ENCODE data around the gene TMEM9B.
"Not testable (repeated sequence)": the region's sequence is repeated elsewhere in the genome, so short reads cannot be mapped to it uniquely, and the experiment has no call there.

TMEM9B gene

GRCh38 chr11:8937659-8938058 lies 26.6 kb downstream of the TMEM9B start:
- H3K4me3 ChIP-seq (ENCODE audit: low read depth, low read length), result no peak overlapping the region
- TF ChIP-seq, protein P1, sequence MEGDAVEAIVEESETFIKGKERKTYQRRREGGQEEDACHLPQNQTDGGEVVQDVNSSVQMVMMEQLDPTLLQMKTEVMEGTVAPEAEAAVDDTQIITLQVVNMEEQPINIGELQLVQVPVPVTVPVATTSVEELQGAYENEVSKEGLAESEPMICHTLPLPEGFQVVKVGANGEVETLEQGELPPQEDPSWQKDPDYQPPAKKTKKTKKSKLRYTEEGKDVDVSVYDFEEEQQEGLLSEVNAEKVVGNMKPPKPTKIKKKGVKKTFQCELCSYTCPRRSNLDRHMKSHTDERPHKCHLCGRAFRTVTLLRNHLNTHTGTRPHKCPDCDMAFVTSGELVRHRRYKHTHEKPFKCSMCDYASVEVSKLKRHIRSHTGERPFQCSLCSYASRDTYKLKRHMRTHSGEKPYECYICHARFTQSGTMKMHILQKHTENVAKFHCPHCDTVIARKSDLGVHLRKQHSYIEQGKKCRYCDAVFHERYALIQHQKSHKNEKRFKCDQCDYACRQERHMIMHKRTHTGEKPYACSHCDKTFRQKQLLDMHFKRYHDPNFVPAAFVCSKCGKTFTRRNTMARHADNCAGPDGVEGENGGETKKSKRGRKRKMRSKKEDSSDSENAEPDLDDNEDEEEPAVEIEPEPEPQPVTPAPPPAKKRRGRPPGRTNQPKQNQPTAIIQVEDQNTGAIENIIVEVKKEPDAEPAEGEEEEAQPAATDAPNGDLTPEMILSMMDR (conservative IDR thresholded peaks at IDR 0.05; ENCODE audit: low read depth, low read length), result no peak
- DNase-seq (ENCODE audit: low read depth), result no peak

- DNase-seq (ENCODE audit: low read depth), result no peak
- no peak overlapping the region for H3K4me3 ChIP-seq (ENCODE audit: low read depth, low read length)
- TF ChIP-seq, protein P1 (conservative IDR thresholded peaks at IDR 0.05; ENCODE audit: low read depth, low read length), result no peak
These were observed 27.1 kb downstream of the TMEM9B start for GRCh38 chr11:8937159-8937558.

DNA sequence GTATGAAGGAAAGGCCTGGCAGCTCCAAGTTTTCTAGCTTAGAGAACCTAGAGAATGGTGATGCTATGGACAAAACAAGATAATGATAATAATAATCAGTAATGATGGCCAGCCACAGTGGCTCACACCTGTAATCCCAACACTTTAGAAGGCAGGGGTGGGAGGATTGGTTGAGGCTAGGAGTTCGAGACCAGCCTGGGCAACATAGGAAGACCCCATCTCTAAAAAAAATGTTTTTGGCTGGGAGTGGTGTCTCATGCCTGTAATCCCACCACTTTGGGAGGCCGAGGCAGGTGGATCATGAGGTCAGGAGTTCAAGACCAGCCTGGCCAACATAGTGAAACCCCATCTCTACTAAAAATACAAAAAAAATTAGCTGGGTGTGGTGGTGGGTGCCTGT lies 28.5 kb downstream of the TMEM9B start:
- not testable (repeated sequence) for H3K4me3 ChIP-seq (ENCODE audit: low read depth, low read length)

DNA sequence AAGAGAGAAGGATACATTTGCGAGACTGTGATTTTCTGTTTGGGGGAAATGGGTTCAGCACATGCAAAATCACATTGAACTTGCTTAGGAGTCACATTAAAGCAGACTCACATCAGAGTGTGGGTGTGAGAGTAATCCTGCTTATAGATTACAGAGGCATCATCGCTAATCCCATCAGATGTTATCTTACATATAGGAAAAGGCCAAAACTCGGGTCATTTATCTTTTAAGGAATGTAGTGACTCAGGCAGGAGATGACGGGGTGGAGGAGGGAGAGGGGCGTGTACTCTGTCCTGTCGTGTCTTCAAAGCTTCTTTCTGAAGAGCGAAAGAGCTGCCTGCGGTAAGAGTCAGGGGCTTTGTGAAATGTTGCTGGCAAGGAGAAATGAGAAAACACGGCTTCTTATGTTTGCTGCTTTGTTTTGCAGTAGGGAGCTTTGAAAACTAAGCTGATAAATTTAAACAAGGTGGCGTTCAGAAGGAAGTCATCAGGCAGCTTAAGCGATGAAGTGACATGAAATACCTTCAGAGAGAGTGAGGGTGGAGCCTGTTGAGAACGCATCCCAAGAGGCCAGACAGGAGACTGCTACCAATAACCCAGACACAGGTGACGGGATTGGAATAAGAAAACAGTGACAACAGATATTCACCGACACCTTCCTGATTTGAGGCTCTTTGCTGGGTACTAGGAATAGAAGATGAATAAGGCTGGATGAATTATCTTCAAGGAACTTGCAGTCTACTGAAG lies 29.3 kb downstream of the TMEM9B start:
- peak; percentile 72 for DNase-seq (ENCODE audit: low read depth)
- H3K4me3 ChIP-seq (ENCODE audit: low read depth, low read length), result peak overlapping the region; percentile 22

More for the DNA sequence above, 28.5 kb downstream of the TMEM9B start:
- DNase-seq (ENCODE audit: low read depth), result not testable (repeated sequence)

GRCh38 chr11:8933931-8934330 lies 30.3 kb downstream of the TMEM9B start:
- TF ChIP-seq, protein P1 (conservative IDR thresholded peaks at IDR 0.05; ENCODE audit: low read depth, low read length), result peak; percentile 37
- no peak overlapping the region for H3K4me3 ChIP-seq (ENCODE audit: low read depth, low read length)
- DNase-seq (ENCODE audit: low read depth), result no peak

More for the DNA sequence above, 29.3 kb downstream of the TMEM9B start:
- TF ChIP-seq, protein P1 (conservative IDR thresholded peaks at IDR 0.05; ENCODE audit: low read depth, low read length), result no peak

DNA sequence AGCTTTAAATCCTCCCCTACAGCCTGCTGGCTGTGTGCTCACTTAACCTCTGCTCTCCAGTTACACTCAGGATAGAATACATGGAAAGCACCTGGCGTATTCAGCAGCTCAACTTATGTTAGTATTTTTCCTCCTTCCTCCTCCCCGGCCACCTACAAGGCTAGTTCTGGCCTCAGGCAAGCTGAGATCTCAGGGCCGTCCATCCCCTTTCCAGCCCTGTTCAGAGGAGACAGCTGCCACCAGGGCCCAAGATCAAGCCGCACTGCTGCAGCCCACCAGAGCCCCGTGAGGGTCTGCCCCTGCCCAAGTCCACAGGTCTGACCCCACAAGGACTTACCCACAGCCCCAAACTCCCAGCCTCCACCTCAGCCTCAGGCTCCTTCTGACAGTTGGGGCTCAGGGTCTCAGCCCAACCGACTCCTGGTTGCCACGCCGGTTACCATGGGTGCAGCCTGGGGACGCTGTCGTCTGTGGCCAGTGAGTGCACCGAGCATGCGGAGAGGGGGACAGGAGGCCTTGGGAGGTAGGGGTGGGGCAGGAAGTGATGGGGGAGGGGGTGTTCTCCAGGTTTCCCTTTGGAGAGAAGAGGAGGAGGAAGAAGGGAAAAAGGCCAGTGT lies 31.6 kb downstream of the TMEM9B start, which contains the start of gene C11orf16:
Gene C11orf16 (minus strand): TSS at position 384 of the 617 bp plus-strand sequence. CDS start 639 bp downstream, outside the sequence.
- TF ChIP-seq, protein P1 (conservative IDR thresholded peaks at IDR 0.05; ENCODE audit: low read depth, low read length), result no peak
- no peak for DNase-seq (ENCODE audit: low read depth)
- H3K4me3 ChIP-seq (ENCODE audit: low read depth, low read length), result no peak within 1 kb of the TSS

GRCh38 chr11:8930456-8931175 lies 33.6 kb downstream of the TMEM9B start:
- no peak for DNase-seq (ENCODE audit: low read depth)
- TF ChIP-seq, protein P1 (conservative IDR thresholded peaks at IDR 0.05; ENCODE audit: low read depth, low read length), result no peak
- no peak overlapping the region for H3K4me3 ChIP-seq (ENCODE audit: low read depth, low read length)
